HL-60 (cell line): ENCODE data around the gene CAMTA1.

Source experiments
- DNase-seq, 2 experiments: peaks; one replicate each; pipeline ENCODE4 v3.0.0-alpha.2; 2010 to 2020; ENCODE audit warnings: low read depth in 1 of 2, low spot score in 1 of 2
- H3K27ac ChIP-seq: fragments of 250-450 bp; sonication (Bioruptor Pico); replicated peaks from 2 replicates; pipeline ENCODE4 v1.5.1; 2020; ENCODE audit warnings: mild to moderate bottlenecking, moderate library complexity
- H3K27me3 ChIP-seq: fragments of 250-450 bp; sonication (Bioruptor Pico); 2 replicates; pipeline ENCODE4 v1.5.1; 2021; ENCODE audit warnings: mild to moderate bottlenecking, moderate library complexity; ENCODE audit not compliant: insufficient read depth, poor library complexity, severe bottlenecking
- H3K4me3 ChIP-seq: replicated peaks from 2 replicates; pipeline ENCODE4 v1.5.1; 2011; ENCODE audit warnings: mild to moderate bottlenecking, control low read depth, low read length; ENCODE audit not compliant: insufficient read depth
- CTCF ChIP-seq: IDR thresholded peaks from one replicate; pipeline ENCODE4 v1.5.1; 2011; ENCODE audit warnings: low read length, control low read depth, inconsistent platforms; ENCODE audit not compliant: insufficient read depth
- GABPA ChIP-seq: IDR thresholded peaks from 2 replicates; pipeline ENCODE4 v1.6.1; 2012; ENCODE audit warnings: low read depth
- POLR2AphosphoS5 ChIP-seq: IDR thresholded peaks from 2 replicates; pipeline ENCODE4 v1.6.1; 2012; ENCODE audit warnings: low read depth
- REST ChIP-seq: IDR thresholded peaks from 2 replicates; pipeline ENCODE4 v1.6.1; 2012; ENCODE audit warnings: low read depth; ENCODE audit not compliant: insufficient replicate concordance
- SPI1 ChIP-seq: IDR thresholded peaks from 2 replicates; pipeline ENCODE4 v1.6.1; 2012; ENCODE audit warnings: low read depth, mild to moderate bottlenecking, borderline replicate concordance

The CAMTA1 gene

GRCh38 chr1:7303554-7304317 is 518.5 kb downstream of the CAMTA1 start:
- TF ChIP-seq POLR2AphosphoS5 (no peak), GABPA (no peak), REST (no peak), SPI1 (no peak), CTCF (no peak)
- H3K4me3 ChIP-seq: no peak overlapping the region
- peaks cover 4% of the 10 kb centered on the region for H3K27me3 ChIP-seq
- H3K27ac ChIP-seq: no peak overlapping the region
- DNase-seq: no peak

- TF ChIP-seq POLR2AphosphoS5 (no peak), GABPA (no peak), SPI1 (no peak)
- H3K4me3 ChIP-seq: no peak overlapping the region
- no peak for DNase-seq
- no peak overlapping the region for H3K27ac ChIP-seq
- no peaks in the 10 kb centered on the region for H3K27me3 ChIP-seq
These were observed 527.9 kb downstream of the CAMTA1 start for GRCh38 chr1:7313081-7313546.

GRCh38 chr1:7313826-7314225 is 528.6 kb downstream of the CAMTA1 start:
- Histone ChIP-seq H3K4me3 (no peak overlapping the region), H3K27me3 (no peaks in the 10 kb centered on the region), H3K27ac (no peak overlapping the region)
- no peak for TF ChIP-seq SPI1
- TF ChIP-seq GABPA: no peak
- TF ChIP-seq CTCF: no peak
- TF ChIP-seq REST: no peak
- DNase-seq: no peak

GRCh38 chr1:7315316-7315715 is 530.1 kb downstream of the CAMTA1 start:
- no peak for TF ChIP-seq REST
- no peak for DNase-seq
- H3K27ac ChIP-seq: no peak overlapping the region
- no peaks in the 10 kb centered on the region for H3K27me3 ChIP-seq
- no peak overlapping the region for H3K4me3 ChIP-seq
